GM18861 (cell line): Measurements from ENCODE around the gene CDHR3.

Experiments used
- ATAC-seq: cut with Tn5 transposase; IDR thresholded peaks from one replicate; pipeline ENCODE4 v1.9.1; 2021; ENCODE audit not compliant: unreplicated experiment

The CDHR3 gene

GRCh38 chr7:106022193-106022821 lies 59.2 kb downstream of the CDHR3 start:
- ATAC-seq: peak; percentile 60

- ATAC-seq: no peak
These were observed 60.6 kb downstream of the CDHR3 start for GRCh38 chr7:106023369-106024322.

GRCh38 chr7:106026101-106026500 lies 63.0 kb downstream of the CDHR3 start:
- ATAC-seq: no peak

- no peak for ATAC-seq
These were observed 66.4 kb downstream of the CDHR3 start for GRCh38 chr7:106029451-106029850.

- no peak for ATAC-seq
These were observed 66.9 kb downstream of the CDHR3 start for GRCh38 chr7:106029941-106030340.

- no peak for ATAC-seq
These were observed 68.4 kb downstream of the CDHR3 start for GRCh38 chr7:106031300-106032035.

GRCh38 chr7:106032295-106032694 lies 69.2 kb downstream of the CDHR3 start:
- ATAC-seq: no peak

GRCh38 chr7:106033735-106034134 lies 70.7 kb downstream of the CDHR3 start:
- ATAC-seq: no peak

GRCh38 chr7:106034383-106034782 lies 71.3 kb downstream of the CDHR3 start:
- no peak for ATAC-seq

GRCh38 chr7:106035568-106035967 lies 72.5 kb downstream of the CDHR3 start:
- no peak for ATAC-seq

- no peak for ATAC-seq
These were observed 72.9 kb downstream of the CDHR3 start for GRCh38 chr7:106036004-106036403.

GRCh38 chr7:106037489-106038176 lies 74.6 kb downstream of the CDHR3 start:
- no peak for ATAC-seq

- ATAC-seq: no peak
These were observed 75.2 kb downstream of the CDHR3 start for GRCh38 chr7:106038289-106038688.

- ATAC-seq: no peak
These were observed 75.9 kb downstream of the CDHR3 start for GRCh38 chr7:106038916-106039315.

GRCh38 chr7:106039486-106040060 lies 76.5 kb downstream of the CDHR3 start:
- ATAC-seq: no peak

- ATAC-seq: no peak
These were observed 78.2 kb downstream of the CDHR3 start for GRCh38 chr7:106041140-106041717.

- ATAC-seq: no peak
These were observed 79.1 kb downstream of the CDHR3 start for GRCh38 chr7:106042196-106042611.

GRCh38 chr7:106045139-106045538 lies 82.1 kb downstream of the CDHR3 start:
- ATAC-seq: no peak

- no peak for ATAC-seq
These were observed 82.5 kb downstream of the CDHR3 start for GRCh38 chr7:106045586-106045985.

- no peak for ATAC-seq
These were observed 84.1 kb downstream of the CDHR3 start for GRCh38 chr7:106047184-106047583.
